Measurements from ENCODE around the gene R3HDM2.

R3HDM2 gene

DNA sequence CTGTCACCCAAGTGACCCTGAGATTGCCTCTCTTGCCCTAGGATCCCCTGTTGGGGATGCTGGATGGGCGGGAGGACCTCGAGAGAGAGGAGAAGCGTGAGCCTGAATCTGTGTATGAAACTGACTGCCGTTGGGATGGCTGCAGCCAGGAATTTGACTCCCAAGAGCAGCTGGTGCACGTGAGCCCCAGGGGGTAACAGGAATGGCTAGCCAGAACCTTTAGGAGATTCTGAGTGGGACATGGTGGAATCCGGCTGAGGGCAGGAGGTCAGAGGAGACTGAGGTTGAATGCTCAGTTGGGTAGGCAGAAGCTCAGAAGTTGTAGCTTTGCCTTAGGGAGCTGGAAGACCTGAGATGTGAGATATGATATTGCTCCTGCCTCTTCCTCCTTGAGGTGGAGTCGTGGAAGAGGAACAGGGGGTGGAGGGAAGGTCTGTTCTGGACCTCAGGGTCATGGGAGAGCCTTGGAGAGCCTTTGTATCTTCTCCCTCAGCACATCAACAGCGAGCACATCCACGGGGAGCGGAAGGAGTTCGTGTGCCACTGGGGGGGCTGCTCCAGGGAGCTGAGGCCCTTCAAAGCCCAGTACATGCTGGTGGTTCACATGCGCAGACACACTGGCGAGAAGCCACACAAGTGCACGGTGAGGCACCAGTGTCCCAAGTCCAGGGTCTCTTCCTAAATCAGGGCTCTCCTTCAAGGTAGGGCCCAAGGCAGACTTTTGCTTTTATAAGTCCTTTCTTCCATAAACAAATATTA lies 35.1 kb upstream of the R3HDM2 start:
- DNase-seq, result no peak

DNA sequence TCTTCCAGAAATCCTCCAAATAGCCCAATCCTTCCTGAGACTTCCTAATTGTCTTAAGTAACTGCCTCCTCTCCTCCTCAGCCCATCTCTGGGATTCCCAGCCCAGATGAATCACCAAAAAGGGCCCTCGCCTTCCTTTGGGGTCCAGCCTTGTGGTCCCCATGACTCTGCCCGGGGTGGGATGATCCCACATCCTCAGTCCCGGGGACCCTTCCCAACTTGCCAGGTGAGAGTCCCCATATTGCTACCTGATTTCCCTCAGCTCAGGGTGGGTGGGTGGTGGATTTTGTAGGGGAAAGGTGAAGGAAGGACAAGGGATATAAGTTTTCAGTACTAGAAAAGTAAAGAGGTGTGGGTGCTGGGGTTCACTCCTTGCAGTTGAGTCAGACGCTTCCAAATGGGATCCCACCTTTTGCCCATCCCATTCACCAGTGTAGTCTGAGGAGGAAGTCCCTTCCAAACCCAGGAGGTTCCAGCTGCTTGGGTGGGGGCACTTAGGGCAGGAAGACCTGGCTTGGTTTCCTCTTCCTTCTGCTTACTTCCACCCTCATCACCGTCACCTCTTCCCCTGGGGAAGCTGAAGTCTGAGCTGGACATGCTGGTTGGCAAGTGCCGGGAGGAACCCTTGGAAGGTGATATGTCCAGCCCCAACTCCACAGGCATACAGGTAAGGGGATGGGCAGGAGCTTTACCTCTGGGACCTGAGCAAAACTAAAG lies 34.3 kb upstream of the R3HDM2 start:
- DNase-seq, result no peak

- no peak for DNase-seq
These were observed 33.7 kb upstream of the R3HDM2 start for GRCh38 chr12:57464569-57464968.

- DNase-seq, result no peak
These were observed 32.0 kb upstream of the R3HDM2 start for GRCh38 chr12:57462912-57463253.

GRCh38 chr12:57462251-57462911 lies 31.5 kb upstream of the R3HDM2 start:
- DNase-seq, result peak; percentile 89

DNA sequence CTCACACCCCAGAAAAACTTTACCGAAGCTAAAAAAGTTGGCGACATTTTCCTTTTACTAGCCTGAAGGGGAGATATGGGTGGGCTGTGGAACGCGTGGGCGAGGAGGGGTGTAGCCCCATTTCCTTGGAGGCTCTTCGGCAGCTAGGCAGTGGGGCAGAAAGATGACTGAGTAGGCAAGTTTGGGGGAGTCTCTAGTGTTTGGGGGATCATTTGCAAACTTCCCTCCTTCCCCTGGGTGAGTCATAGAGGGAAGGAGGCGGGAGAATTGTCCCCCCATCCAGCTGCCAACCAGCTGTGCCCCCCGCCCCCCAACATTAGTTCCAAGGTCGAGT lies 31.0 kb upstream of the R3HDM2 start:
- no peak for DNase-seq

DNA sequence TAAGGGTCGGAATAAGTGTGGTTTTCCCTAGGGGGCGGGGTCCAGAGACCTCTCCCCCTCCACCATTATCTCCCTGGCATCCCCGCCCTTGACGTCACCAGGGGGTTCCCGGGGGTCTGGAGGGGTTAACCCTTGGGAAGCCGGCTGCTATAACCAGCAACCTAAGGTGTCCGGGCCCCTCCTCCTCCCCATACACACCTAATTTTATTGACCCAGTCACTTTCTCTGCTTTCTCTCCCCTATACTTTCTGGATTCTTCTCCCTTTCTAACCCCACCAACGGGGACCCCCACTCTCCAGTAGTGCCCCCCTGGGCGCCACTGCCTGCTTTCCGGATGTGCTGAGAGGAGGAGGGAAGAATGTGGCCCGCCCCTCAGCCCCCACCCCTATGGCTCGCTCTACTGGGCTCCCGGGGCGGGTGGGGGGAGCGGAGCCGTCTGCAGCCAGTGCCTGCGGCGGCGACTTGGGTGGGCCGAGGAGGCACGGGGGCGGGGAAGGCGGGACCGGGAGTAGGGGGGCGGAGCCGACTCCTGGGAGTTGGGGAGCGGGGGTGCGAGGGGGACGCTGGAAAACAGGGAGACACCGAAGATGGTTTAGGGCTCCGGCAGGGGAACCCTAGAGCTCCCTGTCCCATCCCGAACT lies 30.6 kb upstream of the R3HDM2 start:
- peak; percentile 46 for DNase-seq

DNA sequence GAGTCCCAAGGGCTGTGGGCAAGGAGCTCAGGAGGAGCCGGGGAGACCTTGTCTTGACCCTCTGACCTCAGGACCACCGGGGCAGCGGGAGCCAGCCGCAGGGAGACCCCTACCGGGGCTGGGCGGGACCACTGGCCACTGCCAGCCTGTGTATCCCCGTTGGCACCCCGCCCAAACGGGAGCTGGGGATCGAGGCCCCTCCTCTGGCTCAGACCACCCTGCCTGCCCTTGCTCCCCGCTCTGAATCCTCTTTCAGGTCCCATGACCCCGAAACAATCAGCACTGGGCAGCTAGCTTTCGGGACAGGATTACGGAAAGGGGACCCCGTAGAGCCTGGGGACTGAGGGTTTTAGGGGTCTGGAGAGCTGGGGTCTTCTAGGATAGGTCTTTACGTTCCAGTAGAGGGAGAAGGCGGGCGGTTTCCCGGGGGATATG lies 30.0 kb upstream of the R3HDM2 start:
- DNase-seq, result no peak

- DNase-seq, result no peak
These were observed 29.6 kb upstream of the R3HDM2 start for GRCh38 chr12:57460468-57460784.

GRCh38 chr12:57459750-57460467 lies 29.1 kb upstream of the R3HDM2 start, which contains the start of gene GLI1:
Gene GLI1, plus strand, starts transcription at chr12:57459785. Its CDS starts 3,907 bp downstream, at chr12:57463692.
- no peak for DNase-seq

GRCh38 chr12:57459055-57459749 lies 28.4 kb upstream of the R3HDM2 start:
- peak; percentile 89 for DNase-seq

- no peak for DNase-seq
These were observed 27.8 kb upstream of the R3HDM2 start for GRCh38 chr12:57458665-57459054.

GRCh38 chr12:57456737-57457490 lies 26.1 kb upstream of the R3HDM2 start:
- DNase-seq, result no peak

- peak; percentile 55 for DNase-seq
These were observed 25.4 kb upstream of the R3HDM2 start for GRCh38 chr12:57456145-57456700.

- peak; percentile 27 for DNase-seq
These were observed 24.7 kb upstream of the R3HDM2 start for GRCh38 chr12:57455374-57456144.

DNA sequence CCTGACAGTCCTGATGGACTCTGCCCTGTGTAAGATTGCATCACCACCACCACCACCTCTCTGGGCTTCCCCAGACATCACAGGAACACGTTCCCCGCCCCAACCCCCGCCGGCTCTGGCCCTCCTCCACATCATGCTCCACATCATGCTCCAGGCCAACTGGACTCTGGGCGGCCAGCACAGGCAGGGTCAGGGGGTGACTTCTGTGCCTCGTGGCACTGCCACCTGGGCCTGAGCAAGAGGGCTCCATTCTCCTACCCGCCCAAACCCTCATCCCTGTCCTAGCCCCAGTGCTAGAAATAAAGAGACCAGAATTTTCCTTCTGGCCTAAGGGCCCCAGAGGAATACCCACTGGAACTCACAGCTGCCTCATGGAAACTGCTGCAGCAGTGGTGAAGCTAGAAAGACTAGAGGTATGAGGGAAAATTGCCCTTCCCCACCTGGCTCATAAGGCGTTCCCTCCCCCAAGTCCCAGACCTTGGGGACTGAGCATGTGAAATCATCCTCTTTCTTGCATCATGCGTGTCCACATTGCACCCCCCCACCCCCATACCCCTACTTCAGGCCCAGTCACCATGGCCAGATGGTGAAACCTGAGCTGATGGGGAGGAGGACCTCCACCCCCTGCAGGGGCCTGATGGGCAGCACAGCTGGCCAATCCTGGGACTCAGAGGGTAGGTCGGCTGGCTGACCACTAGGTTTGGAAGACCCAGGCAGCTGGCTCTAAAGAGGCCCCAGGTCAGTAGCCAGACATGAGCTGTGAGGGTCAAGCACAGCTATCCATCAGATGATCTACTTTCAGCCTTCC lies 23.9 kb upstream of the R3HDM2 start, which contains the start of gene INHBE:
Gene INHBE (plus strand): TSS at position 742 of the 808 bp plus-strand sequence. CDS start 230 bp downstream, outside the sequence.
- DNase-seq, result peak; percentile 82

- no peak for DNase-seq
These were observed 23.3 kb upstream of the R3HDM2 start for GRCh38 chr12:57454213-57454565.

GRCh38 chr12:57452937-57453509 lies 22.2 kb upstream of the R3HDM2 start:
- DNase-seq, result peak; percentile 72
